T-cell (primary cell): ENCODE measurements around the gene S100A8. TPM values are rescaled to one million over a fixed set of nuclear protein-coding genes. Genes with fewer than 3 reads are reported as not detected.

Experiments
- ATAC-seq, 4 experiments: fragments of 200-7000 bp in 3 of 4; fragments of 150-1000 bp in 1 of 4; cut with Tn5 transposase; replicated peaks in 1 of 4; 1 replicate in 3 of 4; 2 replicates in 1 of 4; pipeline ENCODE4 v1.10.0; 2021; ENCODE audit warnings: moderate library complexity in 3 of 4, mild to moderate bottlenecking in 2 of 4, moderate number of reproducible peaks in 1 of 4
- CTCF ChIA-PET, 2 donors: fragments of 300-600 bp; sonication (Branson Sonifier 250); formaldehyde crosslinking; loops; one replicate each; lab custom pipeline; 2022; ENCODE audit warnings: antibody characterized with exemption in 2 of 2; lab: Charles Lee
- POLR2A ChIA-PET, 2 donors: fragments of 300-600 bp; sonication (Branson Sonifier 250); formaldehyde crosslinking; loops; one replicate each; lab custom pipeline; 2022; ENCODE audit warnings: antibody characterized with exemption in 2 of 2; lab: Charles Lee
- DNase-seq, 35 experiments: peaks; one replicate each; pipeline versions ENCODE4 v3.0.0 to v3.0.0-alpha.2; 2013 to 2023
- H3K27ac ChIP-seq: one replicate; pipeline ENCODE4 v1.5.1; 2013; ENCODE audit warnings: low read length
- H3K27me3 ChIP-seq, 2 experiments: replicated peaks in 1 of 2; 1 replicate in 1 of 2; 2 replicates in 1 of 2; pipeline versions ENCODE4 v1.6.1 to v1.7.0; 2013; ENCODE audit warnings: low read length in 1 of 2, mixed read lengths in 1 of 2; ENCODE audit not compliant: control insufficient read depth in 2 of 2, insufficient read depth in 2 of 2; ENCODE audit errors: extremely low read depth in 1 of 2
- H3K36me3 ChIP-seq, 2 donors: 1 replicate in 1 of 2; 2 replicates in 1 of 2; pipeline versions ENCODE4 v1.6.1 to v1.7.0; 2013; ENCODE audit warnings: low read length in 1 of 2; ENCODE audit not compliant: control insufficient read depth in 2 of 2, insufficient read depth in 1 of 2; ENCODE audit errors: extremely low read depth in 1 of 2
- H3K4me1 ChIP-seq, 2 experiments: 1 replicate in 1 of 2; 2 replicates in 1 of 2; pipeline versions ENCODE4 v1.6.1 to v1.7.0; 2013; ENCODE audit warnings: low read length in 2 of 2, mixed read lengths in 1 of 2; ENCODE audit not compliant: insufficient read depth in 2 of 2, control insufficient read depth in 1 of 2; ENCODE audit errors: extremely low read depth in 1 of 2
- H3K4me3 ChIP-seq, 2 donors: 1 replicate in 1 of 2; 2 replicates in 1 of 2; pipeline versions ENCODE4 v1.5.1 to v1.7.0; 2013; ENCODE audit warnings: mild to moderate bottlenecking in 2 of 2, low read length in 1 of 2, moderate library complexity in 1 of 2; ENCODE audit not compliant: control insufficient read depth in 1 of 2; ENCODE audit errors: extremely low read depth in 1 of 2
- H3K9me3 ChIP-seq: 2 replicates; pipeline ENCODE4 v1.7.0; 2013
- H3K27ac Mint-ChIP-seq, 2 donors: one replicate each; pipeline ENCODE4 v1.8.0; 2020 to 2021; ENCODE audit warnings: mild to moderate bottlenecking in 2 of 2, mixed read lengths in 2 of 2
- H3K27me3 Mint-ChIP-seq, 2 donors: one replicate each; pipeline ENCODE4 v1.8.0; 2021 to 2022; ENCODE audit warnings: mixed read lengths in 2 of 2
- H3K36me3 Mint-ChIP-seq: one replicate; pipeline ENCODE4 v1.8.0; 2021; ENCODE audit warnings: mixed read lengths
- H3K4me1 Mint-ChIP-seq, 3 donors: one replicate each; pipeline ENCODE4 v1.8.0; 2020 to 2022; ENCODE audit warnings: mixed read lengths in 3 of 3, mild to moderate bottlenecking in 1 of 3
- H3K4me3 Mint-ChIP-seq, 3 donors: one replicate each; pipeline ENCODE4 v1.8.0; 2020 to 2022; ENCODE audit warnings: mild to moderate bottlenecking in 3 of 3, mixed read lengths in 3 of 3, moderate library complexity in 3 of 3
- H3K9me3 Mint-ChIP-seq, 3 donors: one replicate each; pipeline ENCODE4 v1.8.0; 2020 to 2022; ENCODE audit warnings: mixed read lengths in 3 of 3
- WGBS: methylation state at CpG from one replicate; pipeline ENCODE4 v1.1.5; 2013; ENCODE audit warnings: missing lambda C conversion rate; ENCODE audit not compliant: insufficient coverage; 5-methylcytosine and 5-hydroxymethylcytosine counted together
- total RNA-seq, 35 experiments: library from RNA in 6 of 35; stranded (reverse) in 6 of 35; fragments of 120-200 nt in 1 of 35; gene quantifications; one replicate each; pipeline versions ENCODE4 v1.2.1 to v1.2.4 and lab custom pipeline; 2013 to 2026

S100A8 gene
- total RNA-seq, result 1 to 10 TPM in 2 of 5 donors, not detected in 3; 1.1 to 3.8 TPM
- 19.1 TPM for total RNA-seq (2013)
- total RNA-seq (lab: John Stamatoyannopoulos, UW), result 0 to 10.8 (median 0.07) reads per million in 29 experiments

DNA sequence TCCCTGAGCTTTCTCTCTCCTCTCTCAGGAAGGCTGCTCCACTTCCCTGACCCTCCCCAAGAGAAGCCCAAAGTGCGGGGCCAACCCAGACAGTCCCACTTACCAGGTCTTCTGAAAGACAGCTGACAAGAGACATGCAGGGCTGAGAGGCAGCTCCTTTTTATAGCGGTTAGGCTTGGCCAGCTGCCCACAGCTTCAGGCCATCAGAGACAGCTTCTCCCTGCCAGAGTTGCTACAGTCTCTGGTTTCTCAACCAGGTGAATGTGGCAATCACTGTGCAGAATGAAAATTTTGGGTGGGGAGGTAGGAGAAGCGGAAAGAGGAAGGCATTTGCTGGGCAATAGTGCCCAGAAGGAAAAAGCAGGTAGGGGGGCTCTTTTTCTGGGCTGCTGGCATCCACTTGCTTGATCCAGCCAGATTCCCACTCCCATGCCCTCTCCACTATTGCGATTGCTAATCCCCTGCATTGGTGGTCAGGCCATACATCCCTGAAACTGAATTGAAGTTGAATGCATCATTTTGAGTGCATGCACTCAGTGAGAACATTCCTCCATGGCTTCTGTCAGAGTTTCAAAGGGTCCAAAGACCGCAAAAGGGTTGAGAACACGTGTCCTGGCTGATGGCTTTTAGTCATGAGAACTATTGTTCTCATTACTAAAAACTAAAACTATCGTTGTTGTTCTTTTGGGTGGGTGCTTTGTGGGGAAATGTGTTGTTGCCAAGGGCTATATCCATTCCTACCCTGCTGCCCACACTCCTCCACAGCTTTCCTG lies at the start of gene S100A8:
TSS of gene S100A8 (minus strand) at position 136 of the 773 bp plus-strand sequence. CDS start 538 bp downstream, outside the sequence.
- H3K4me1 ChIP-seq, result no peaks in the 10 kb centered on the region
- no peaks in the 10 kb centered on the region for H3K36me3 ChIP-seq
- DNase-seq, result peak in 1 of 35 experiments; percentile 22
- no peaks in the 10 kb centered on the region for H3K9me3 ChIP-seq
- Mint-ChIP-seq H3K27ac (no peak within 1 kb of the TSS), H3K4me1 (no peaks in the 10 kb centered on the region), H3K9me3 (no peaks in the 10 kb centered on the region), H3K27me3 (peaks cover 16 to 30% of the 10 kb centered on the region in 2 donors), H3K4me3 (no peak within 1 kb of the TSS), H3K36me3 (no peaks in the 10 kb centered on the region)
- no peak within 1 kb of the TSS for H3K27ac ChIP-seq
- H3K27me3 ChIP-seq, result peaks cover 0 to 40% of the 10 kb centered on the region in 2 experiments
- 80% methylated on average over 4 of the region's 7 CpGs for WGBS
- ATAC-seq, result no peak
- ChIA-PET CTCF (no interaction called here), POLR2A (no interaction called here)
- no peak within 1 kb of the TSS for H3K4me3 ChIP-seq

GRCh38 chr1:153439273-153439672 lies 48.4 kb upstream of the S100A8 start:
- no peak overlapping the region for H3K4me3 Mint-ChIP-seq
- Histone ChIP-seq H3K36me3 (no peaks in the 10 kb centered on the region), H3K4me1 (no peaks in the 10 kb centered on the region), H3K27me3 (peaks cover 0 to 55% of the 10 kb centered on the region in 2 experiments), H3K9me3 (no peaks in the 10 kb centered on the region), H3K27ac (no peak overlapping the region), H3K4me3 (no peak overlapping the region)
- H3K27ac Mint-ChIP-seq, result no peak overlapping the region
- ChIA-PET POLR2A (no interaction called here), CTCF (no interaction called here)
- DNase-seq, result no peak
- no peak for ATAC-seq
- peaks cover 24 to 38% of the 10 kb centered on the region in 2 donors for H3K27me3 Mint-ChIP-seq
- no peaks in the 10 kb centered on the region for H3K36me3 Mint-ChIP-seq
- no peaks in the 10 kb centered on the region for H3K4me1 Mint-ChIP-seq
- H3K9me3 Mint-ChIP-seq, result no peaks in the 10 kb centered on the region

DNA sequence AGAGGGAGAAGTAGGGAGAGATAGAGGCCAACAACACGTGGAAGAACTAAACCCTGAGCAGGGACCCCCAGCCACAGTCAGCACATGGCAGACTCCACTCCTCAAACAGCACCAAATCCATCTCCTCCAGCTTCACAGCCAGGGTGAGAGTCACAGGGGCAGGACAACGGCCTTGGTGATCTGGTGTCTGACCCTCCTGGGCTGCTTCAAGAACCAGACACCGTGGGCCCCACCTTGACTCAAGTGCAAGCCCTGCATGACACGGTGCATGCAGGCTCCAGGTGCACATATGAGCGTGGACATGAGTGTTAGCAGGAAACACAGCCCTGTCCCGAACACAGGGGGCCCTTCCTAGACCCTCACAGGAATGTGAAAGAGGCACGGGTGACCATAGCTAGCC lies 47.7 kb upstream of the S100A8 start:
- DNase-seq, result no peak
- Histone ChIP-seq H3K9me3 (no peaks in the 10 kb centered on the region), H3K27me3 (peaks cover 0 to 49% of the 10 kb centered on the region in 2 experiments), H3K27ac (no peak overlapping the region), H3K4me3 (no peak overlapping the region), H3K4me1 (no peaks in the 10 kb centered on the region), H3K36me3 (no peaks in the 10 kb centered on the region)
- Mint-ChIP-seq H3K4me3 (no peak overlapping the region), H3K27ac (no peak overlapping the region), H3K27me3 (peaks cover 17 to 34% of the 10 kb centered on the region in 2 donors), H3K4me1 (no peaks in the 10 kb centered on the region), H3K9me3 (no peaks in the 10 kb centered on the region), H3K36me3 (no peaks in the 10 kb centered on the region)
- ChIA-PET POLR2A (no interaction called here), CTCF (no interaction called here)
- WGBS, result 59% methylated on average over 5 of the region's 7 CpGs
- no peak for ATAC-seq

- DNase-seq (no peak), ATAC-seq (no peak)
- no peaks in the 10 kb centered on the region for H3K4me1 ChIP-seq
- Mint-ChIP-seq H3K27me3 (peaks cover 21 to 31% of the 10 kb centered on the region in 2 donors), H3K4me3 (no peak overlapping the region), H3K27ac (no peak overlapping the region), H3K4me1 (no peaks in the 10 kb centered on the region), H3K36me3 (no peaks in the 10 kb centered on the region), H3K9me3 (no peaks in the 10 kb centered on the region)
- H3K9me3 ChIP-seq, result no peaks in the 10 kb centered on the region
- H3K36me3 ChIP-seq, result no peaks in the 10 kb centered on the region
- CTCF ChIA-PET, result no interaction called here
- WGBS, result 86% methylated on average over 2 of the region's 4 CpGs
- H3K4me3 ChIP-seq, result no peak overlapping the region
- POLR2A ChIA-PET, result no interaction called here
- no peak overlapping the region for H3K27ac ChIP-seq
- peaks cover 0 to 48% of the 10 kb centered on the region in 2 experiments for H3K27me3 ChIP-seq
Measured at GRCh38 chr1:153437236-153437635, 46.4 kb upstream of the S100A8 start.

DNA sequence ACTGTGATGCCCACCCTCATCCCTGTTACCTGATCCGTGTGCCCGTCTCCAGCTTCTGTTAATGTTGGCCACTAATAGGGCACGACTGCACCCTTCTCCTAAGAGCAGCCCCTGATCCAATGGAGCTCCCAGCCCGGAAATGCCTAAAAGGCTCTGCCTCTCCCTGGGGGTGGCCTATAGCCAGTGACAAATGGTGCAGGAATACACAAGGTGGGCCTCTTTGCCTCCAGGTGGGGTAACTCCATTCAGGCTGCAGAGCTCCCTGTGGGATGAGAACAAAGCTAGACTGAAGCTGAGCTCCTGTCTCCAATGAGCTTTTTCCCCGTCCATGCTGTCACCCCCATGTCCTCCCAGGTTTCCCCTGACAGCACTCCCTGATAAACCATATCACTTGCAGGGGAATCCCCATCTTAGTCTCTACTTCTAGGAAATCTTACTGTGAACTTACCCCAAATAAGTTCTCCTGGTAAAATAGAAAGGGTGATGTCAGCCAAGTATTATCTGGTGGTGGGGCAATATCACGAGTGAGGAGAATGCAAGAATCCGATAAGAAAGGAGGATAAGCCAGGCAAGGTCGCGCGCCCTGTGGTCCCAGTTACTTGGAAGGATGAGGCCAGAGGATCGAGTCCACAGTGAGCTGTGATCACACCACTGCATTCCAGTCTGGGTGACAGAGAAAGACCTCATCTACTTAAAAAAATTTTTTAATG lies 44.0 kb upstream of the S100A8 start:
- Histone ChIP-seq H3K27ac (no peak overlapping the region), H3K27me3 (peaks cover 0 to 51% of the 10 kb centered on the region in 2 experiments), H3K4me1 (no peaks in the 10 kb centered on the region), H3K4me3 (no peak overlapping the region), H3K9me3 (no peaks in the 10 kb centered on the region), H3K36me3 (no peaks in the 10 kb centered on the region)
- DNase-seq (no peak), ATAC-seq (no peak)
- CTCF ChIA-PET, result no interaction called here
- Mint-ChIP-seq H3K27ac (no peak overlapping the region), H3K4me3 (no peak overlapping the region), H3K4me1 (no peaks in the 10 kb centered on the region), H3K27me3 (peaks cover 21 to 34% of the 10 kb centered on the region in 2 donors), H3K36me3 (no peaks in the 10 kb centered on the region), H3K9me3 (no peaks in the 10 kb centered on the region)
- WGBS, result 96% methylated on average over 6 of the region's 11 CpGs
- POLR2A ChIA-PET, result interaction anchor here in 1 of 2 donors (0.6 kb wide), 1 partner anchor 72 kb away, joined by 4 read pairs; no protein-coding TSS in a partner anchor

DNA sequence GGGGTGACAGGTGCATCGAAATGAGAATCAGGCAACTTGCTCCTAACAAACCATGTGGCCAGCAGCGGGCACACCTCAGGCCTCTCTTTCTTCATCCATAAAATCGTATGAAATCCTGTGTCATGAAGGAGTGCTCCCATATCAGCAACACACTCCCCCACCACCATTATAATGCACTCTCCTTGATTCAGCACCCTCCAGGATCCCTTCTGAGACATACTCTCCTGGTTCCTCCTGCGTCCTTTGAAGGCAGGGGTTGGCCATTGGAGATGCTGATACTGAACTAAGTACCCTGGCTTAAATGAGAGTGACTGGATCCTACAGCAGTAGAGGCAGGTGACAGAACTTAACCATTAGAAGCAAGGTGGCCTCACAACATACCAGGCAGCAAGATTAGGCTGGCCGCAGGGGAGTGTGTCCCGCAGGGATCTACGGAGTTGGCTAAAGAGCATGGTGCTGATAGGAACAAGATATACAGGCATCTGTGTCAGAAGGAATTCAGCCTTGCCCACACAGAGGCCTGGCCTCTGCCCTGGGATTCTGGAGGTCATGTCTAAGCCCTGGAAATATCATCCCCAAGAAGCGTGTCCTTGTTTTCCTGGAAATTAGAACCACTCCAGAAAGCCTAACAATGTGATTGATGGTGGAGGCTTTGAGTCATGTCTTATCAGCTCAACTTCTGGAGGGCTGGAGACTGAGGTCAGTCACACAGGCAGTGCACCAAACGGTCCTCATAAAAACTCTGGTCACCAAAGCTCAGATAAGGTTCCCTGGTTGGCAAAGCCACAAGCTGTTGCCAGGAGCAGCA lies 42.2 kb upstream of the S100A8 start:
- 74% methylated on average over 6 of the region's 9 CpGs for WGBS
- Mint-ChIP-seq H3K4me1 (no peaks in the 10 kb centered on the region), H3K36me3 (no peaks in the 10 kb centered on the region), H3K27ac (no peak overlapping the region), H3K27me3 (peaks cover 23 to 42% of the 10 kb centered on the region in 2 donors), H3K9me3 (no peaks in the 10 kb centered on the region), H3K4me3 (no peak overlapping the region)
- no peaks in the 10 kb centered on the region for H3K36me3 ChIP-seq
- DNase-seq (no peak), ATAC-seq (no peak)
- no peak overlapping the region for H3K27ac ChIP-seq
- peaks cover 0 to 50% of the 10 kb centered on the region in 2 experiments for H3K27me3 ChIP-seq
- H3K4me3 ChIP-seq, result no peak overlapping the region
- POLR2A ChIA-PET, result no interaction called here
- no peaks in the 10 kb centered on the region for H3K4me1 ChIP-seq
- CTCF ChIA-PET, result no interaction called here
- H3K9me3 ChIP-seq, result no peaks in the 10 kb centered on the region
